T-helper 2 cell treated with Interferon-gamma antibody and Interleukin-4, amounts not matched to agents 100 ng/mL and 5 ng/mL, for 36 hours (primary cell): ENCODE data around the gene BLOC1S1. TPM values are rescaled to one million over a fixed set of nuclear protein-coding genes. Genes with fewer than 3 reads are reported as not detected.
"Not testable (repeated sequence)": the region's sequence is repeated elsewhere in the genome, so short reads cannot be mapped to it uniquely, and the experiment has no call there.

Source experiments
- intact Hi-C: fragments of 100-400 bp; cut with micrococcal nuclease; formaldehyde crosslinking; loops from one replicate; pipeline ENCODE4 v1.15.1; 2023
- total RNA-seq: library from RNA; stranded (reverse); gene quantifications from 2 replicates; pipeline ENCODE4 v1.2.3, GENCODE V29; 2022

BLOC1S1 gene
- total RNA-seq, 1 donor from 2014 or later: 118 TPM

- intact Hi-C loops: no loop called here
Observed at GRCh38 chr12:55742719-55743405, 27.0 kb downstream of the BLOC1S1 start, which contains the start of gene GDF11. GDF11 (plus strand) TSS chr12:55743122; CDS start chr12:55743317, 195 bp downstream.

DNA sequence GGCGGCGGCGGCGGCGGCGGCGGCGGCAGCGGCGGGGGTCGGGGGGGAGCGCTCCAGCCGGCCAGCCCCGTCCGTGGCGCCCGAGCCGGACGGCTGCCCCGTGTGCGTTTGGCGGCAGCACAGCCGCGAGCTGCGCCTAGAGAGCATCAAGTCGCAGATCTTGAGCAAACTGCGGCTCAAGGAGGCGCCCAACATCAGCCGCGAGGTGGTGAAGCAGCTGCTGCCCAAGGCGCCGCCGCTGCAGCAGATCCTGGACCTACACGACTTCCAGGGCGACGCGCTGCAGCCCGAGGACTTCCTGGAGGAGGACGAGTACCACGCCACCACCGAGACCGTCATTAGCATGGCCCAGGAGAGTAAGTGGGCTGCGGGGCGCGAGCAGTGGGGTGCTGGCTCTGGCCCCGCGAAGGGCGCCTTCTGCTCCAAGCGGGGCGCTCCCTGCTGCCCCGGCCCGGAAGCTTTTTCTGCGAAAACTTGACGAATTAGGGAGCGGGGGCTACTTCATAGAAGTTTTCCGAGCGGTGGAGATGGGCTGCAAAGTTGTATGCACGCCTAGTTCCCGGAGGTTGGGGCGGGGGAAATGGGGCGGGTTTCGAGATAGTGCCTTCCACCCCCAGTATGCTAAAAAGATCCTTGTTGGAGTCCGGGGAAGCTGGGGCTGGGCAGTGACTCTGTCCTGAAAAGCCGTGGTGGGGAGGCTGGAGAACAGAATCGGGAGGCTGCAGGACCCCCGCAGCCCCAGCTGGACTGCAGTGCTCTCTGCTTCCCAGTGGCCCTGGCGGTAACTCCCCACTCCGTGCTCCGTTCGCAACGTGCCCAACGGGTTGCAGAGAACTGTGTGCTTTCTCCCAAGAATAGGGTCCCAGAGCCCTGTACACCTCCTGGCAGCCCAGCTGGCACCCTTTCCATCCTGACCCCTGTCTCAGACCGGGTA is 27.8 kb downstream of the BLOC1S1 start:
- intact Hi-C loops: no loop called here

GRCh38 chr12:55744340-55745030 is 28.6 kb downstream of the BLOC1S1 start:
- intact Hi-C loops: no loop called here

DNA sequence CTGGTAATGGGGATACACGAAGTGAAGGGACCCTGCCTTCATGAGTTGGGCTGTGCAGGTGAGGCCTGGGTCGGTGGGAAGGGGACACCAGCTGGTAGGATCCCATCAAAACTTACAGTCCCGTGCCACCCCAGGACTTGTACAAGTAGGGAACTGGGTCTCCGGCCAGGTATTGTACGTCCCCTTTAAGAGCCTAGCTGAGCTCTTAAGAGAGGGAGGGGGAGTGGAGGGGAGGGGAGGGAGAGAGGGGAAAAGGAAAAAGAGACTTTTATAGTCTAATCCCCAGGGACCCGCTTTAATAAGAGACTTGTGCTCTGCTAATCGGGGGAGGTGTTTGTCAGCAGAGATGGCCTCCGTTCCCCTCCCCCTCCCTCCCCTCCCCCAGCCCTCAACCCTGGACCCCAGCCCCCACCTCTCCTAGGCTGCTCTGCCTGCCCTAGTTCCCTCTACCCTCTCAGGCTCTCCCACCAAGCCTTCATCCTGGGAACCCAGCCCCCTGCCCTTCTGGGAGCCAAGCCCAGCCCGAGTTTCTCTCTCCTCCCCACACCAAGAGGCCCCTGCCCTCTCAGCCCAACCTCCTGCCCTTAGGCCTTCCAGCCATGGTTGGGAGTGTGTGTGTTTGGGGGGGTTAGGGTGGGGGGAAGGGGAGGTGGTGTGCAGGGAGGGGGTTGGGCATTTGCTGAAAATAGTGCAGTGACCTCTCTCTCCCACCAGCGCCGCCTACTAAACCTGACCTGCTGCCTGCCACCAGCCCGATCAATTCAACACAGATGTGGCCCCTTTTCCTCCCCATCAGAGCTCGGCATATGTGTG is 29.7 kb downstream of the BLOC1S1 start:
- intact Hi-C loops: no loop called here

- intact Hi-C loops: no loop called here
Observed at GRCh38 chr12:55746174-55746912, 30.5 kb downstream of the BLOC1S1 start.

DNA sequence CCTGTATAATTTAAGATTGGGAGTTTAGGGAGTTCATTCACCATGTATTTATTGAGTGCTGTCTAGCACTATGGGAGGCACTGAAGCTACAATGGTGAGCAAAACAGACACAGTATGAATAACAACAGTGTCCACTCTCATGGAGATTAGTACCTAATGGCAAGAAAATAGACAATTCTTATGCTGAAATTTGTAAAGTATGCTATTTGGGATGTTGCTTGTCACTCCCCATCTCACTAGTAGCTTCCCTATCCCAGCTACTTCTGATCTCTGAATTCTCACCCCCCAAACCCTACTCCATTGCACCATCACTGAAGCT is 31.0 kb downstream of the BLOC1S1 start:
- intact Hi-C loops: no loop called here

DNA sequence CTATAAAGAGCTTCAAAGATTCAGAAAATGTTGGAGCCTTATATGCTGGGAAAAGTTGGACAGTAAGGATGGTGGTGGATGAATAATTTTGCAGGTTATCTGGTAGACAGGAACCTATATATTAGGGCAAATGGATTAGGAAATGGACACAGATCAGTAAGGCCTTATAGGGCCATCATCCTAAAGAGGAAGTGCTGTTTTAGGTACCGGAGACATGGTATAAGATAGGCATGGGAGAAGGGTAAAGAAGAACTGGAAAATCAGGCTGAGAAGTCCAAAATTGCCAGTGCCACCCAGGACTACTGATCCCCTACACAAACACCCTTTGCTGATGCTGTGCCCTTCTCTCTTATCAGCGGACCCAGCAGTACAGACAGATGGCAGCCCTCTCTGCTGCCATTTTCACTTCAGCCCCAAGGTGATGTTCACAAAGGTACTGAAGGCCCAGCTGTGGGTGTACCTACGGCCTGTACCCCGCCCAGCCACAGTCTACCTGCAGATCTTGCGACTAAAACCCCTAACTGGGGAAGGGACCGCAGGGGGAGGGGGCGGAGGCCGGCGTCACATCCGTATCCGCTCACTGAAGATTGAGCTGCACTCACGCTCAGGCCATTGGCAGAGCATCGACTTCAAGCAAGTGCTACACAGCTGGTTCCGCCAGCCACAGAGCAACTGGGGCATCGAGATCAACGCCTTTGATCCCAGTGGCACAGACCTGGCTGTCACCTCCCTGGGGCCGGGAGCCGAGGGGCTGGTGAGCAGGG is 32.6 kb downstream of the BLOC1S1 start:
- intact Hi-C loops: no loop called here

DNA sequence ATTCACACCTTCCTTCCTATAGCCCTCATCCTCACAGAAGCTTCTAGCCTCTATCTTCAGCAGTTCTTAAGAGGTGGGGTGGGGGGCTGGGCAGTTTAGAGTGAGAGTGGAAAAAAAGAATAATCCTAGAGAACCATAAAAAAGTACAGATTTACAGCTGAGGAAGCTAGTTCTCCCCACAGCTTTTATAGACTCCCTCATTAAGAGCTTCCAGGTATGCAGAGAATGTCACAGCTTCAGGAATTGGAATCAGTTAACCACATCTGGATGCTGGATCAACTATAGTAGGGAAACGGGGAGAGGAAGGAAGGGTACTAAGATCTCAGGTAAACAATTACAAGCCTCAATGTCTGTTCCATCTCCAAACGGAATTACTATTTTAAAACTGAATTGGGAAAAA is 39.4 kb downstream of the BLOC1S1 start:
- intact Hi-C loops: no loop called here

- intact Hi-C loops: no loop called here
Observed at GRCh38 chr12:55757701-55758100, 41.9 kb downstream of the BLOC1S1 start.

DNA sequence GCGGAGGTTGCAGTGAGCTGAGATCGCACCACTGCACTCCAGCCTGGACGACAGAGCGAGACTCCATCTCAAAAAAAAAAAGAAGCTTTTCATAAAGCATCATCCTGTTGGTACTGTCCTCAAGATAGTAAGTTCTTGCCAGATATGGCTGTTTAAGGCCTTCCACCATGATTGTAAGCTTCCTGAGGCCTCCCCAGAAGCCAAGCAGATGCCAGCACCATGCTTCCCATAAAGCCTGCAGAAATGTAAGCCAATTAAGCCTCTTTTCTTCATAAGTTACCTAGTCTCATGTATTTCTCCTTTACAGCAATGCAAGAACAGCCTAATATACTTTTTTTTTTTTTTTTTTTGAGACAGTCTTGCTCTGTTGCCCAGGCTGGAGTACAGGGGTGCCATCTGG is 42.7 kb downstream of the BLOC1S1 start:
- intact Hi-C loops: not testable (repeated sequence)

- intact Hi-C loops: no loop called here
Observed at GRCh38 chr12:55760663-55761062, 44.8 kb downstream of the BLOC1S1 start.

- intact Hi-C loops: no loop called here
Observed at GRCh38 chr12:55762646-55763045, 46.8 kb downstream of the BLOC1S1 start.

GRCh38 chr12:55765736-55766290 is 50.0 kb downstream of the BLOC1S1 start:
- intact Hi-C loops: no loop called here

DNA sequence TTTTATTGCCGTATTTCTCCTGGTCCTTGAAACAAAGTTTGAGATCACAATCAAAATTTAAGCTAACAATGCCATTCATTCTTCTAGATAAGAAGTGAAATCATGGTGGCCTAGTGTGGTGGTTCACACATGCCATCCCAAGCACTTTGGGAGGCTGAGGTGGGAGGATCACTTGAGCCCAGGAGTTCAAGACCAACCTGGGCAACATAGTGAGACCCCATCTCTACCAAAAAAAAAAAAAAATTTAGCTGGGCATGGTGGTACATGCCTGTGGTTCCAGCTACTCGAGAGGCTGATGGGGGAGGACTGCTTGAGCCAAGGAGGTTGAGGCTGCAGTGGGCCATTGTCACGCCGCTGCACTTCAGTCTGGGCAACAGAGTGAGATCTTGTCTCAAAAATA is 51.3 kb downstream of the BLOC1S1 start:
- intact Hi-C loops: no loop called here

Other genes with a start within 250 kb of the BLOC1S1 start
- gene OR6C70, start 245.9 kb upstream of the BLOC1S1 start, total RNA-seq: 0.45 TPM in 1 of 2 replicates, not detected in the other
- not detected in 2 replicates for gene OR6C68, start 223.7 kb upstream of the BLOC1S1 start, total RNA-seq
- gene OR6C4, start 166.4 kb upstream of the BLOC1S1 start, total RNA-seq: not detected in 2 replicates
- not detected in 2 replicates for gene OR2AP1, start 143.6 kb upstream of the BLOC1S1 start, total RNA-seq
- gene OR10P1, start 79.2 kb upstream of the BLOC1S1 start, total RNA-seq: not detected in 2 replicates
- 1.2 and 1.5 TPM in 2 replicates for gene ITGA7, start 8.1 kb upstream of the BLOC1S1 start, total RNA-seq
- gene RDH5, start 4.3 kb downstream of the BLOC1S1 start, total RNA-seq: 10.4 and 14.1 TPM in 2 replicates
- 184 and 188 TPM in 2 replicates for gene CD63, start 13.0 kb downstream of the BLOC1S1 start, total RNA-seq
- 18.2 and 21.1 TPM in 2 replicates for gene GDF11, start 27.1 kb downstream of the BLOC1S1 start, total RNA-seq
- gene SARNP, start 101.7 kb downstream of the BLOC1S1 start, total RNA-seq: 76.1 and 84.4 TPM in 2 replicates
- 68.2 and 71.0 TPM in 2 replicates for gene ORMDL2, start 102.0 kb downstream of the BLOC1S1 start, total RNA-seq
- gene DNAJC14, start 113.5 kb downstream of the BLOC1S1 start, total RNA-seq: 32.7 and 34.9 TPM in 2 replicates
- gene MMP19, start 126.9 kb downstream of the BLOC1S1 start, total RNA-seq: 0.05 TPM in 1 of 2 replicates, not detected in the other
- gene PYM1, start 211.8 kb downstream of the BLOC1S1 start, total RNA-seq: 56.4 and 59.9 TPM in 2 replicates
- 532 and 550 TPM in 2 replicates for gene DGKA, start 215.1 kb downstream of the BLOC1S1 start, total RNA-seq
- gene PMEL, start 250.0 kb downstream of the BLOC1S1 start, total RNA-seq: 0.20 and 0.25 TPM in 2 replicates